HTERT RPE-1 (cell line): ENCODE data around the gene CSNK2B.

ENCODE experiments used
- in situ Hi-C: fragments of 300-500 bp; cut with MboI; formaldehyde crosslinking; loops from 4 replicates; pipeline ENCODE4 v1.14.3; 2020; ENCODE audit warnings: low sequenced_read_pairs

The CSNK2B gene

DNA sequence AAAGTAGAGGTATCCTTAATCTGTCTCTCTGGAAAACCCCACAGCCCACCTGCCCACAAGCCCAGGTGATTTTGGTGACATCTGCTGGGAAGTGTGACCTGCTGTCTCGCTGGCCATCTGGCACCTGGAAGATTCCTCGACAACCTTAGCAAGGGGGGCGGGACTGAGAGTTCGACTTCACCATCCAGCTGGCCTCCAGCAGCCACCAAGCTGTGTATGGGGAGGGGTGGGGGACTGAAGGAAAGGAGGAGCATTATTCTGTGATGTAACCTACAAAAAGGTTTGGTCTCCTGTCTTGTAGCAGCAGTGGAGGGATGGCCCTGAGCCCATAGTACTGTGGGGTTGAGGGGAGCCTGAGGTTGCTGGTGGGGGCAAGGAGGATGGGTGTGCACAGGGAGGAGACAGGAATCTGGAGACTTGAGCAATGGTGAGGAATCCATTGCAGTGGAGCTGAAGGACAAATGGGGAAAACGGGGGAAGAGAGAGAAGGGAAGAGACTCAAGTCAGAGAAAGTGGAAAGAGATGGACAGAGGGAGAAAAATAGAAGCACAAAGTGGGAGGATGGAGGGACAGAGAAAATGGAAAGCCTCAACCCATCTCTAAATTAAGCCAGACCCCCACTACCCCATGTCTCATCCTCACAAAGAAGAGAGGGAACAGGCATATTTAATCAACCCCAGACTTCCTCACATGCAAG, 44.8 kb downstream of the CSNK2B start:
- in situ Hi-C loops: no loop called here

DNA sequence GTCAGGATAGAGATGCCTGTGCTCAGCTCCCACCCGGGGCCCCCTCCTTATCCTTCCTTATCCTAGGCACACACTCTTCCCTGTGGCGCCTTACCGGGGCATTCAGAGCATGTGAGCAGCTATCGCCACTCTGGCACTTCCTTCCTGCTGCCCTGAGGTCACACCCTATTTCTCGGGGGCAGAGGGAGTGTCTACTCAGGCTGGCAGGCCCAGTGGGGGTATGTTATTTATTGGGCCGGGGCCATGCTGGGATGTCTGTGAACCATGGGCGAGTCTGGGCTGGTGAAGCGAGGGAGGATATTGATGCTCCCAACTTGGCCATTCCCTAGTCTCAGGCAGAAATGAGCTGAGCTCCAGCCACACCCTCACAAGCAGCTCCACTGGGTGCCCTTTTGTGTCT, 45.4 kb downstream of the CSNK2B start:
- in situ Hi-C loops: no loop called here

DNA sequence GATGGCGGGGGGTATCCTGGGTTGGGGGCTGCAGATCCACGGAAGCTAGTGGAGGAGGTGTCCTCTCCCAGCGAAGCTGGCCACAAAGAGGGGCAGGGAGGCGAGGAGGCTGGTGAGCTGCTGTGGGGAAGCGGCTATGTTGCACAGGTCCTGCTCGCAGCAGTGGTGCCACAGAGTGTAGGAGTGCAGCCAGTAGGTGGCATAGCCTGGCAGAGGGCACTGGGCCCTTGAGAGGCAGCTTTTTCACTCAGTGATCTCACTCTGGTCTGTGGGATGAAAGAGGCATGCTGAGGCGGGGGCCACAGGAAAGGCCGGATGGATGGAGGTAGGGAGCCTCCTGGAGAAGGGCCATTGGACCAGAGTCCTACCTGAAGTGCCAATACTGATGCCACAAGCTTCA, 46.4 kb downstream of the CSNK2B start:
- in situ Hi-C loops: no loop called here

DNA sequence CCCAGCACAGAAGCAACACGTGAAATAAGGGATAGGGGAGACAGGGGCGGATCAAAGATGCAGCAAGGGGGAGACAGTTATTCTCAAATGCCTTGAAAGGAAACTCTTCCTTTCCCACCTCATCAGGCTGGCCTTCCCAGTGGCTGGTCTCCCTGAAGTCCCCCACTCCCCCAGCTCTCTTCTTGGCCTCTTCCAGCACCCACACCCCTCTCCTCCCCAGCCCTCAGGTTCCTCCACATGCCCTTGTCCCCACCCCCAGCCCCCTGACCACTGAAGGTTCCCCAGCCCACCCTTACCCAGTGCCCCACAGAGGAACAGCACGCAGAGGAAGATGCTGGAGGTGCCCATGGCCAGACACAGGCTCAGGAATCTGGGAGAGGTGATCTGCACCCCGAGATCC, 47.6 kb downstream of the CSNK2B start:
- in situ Hi-C loops: no loop called here

DNA sequence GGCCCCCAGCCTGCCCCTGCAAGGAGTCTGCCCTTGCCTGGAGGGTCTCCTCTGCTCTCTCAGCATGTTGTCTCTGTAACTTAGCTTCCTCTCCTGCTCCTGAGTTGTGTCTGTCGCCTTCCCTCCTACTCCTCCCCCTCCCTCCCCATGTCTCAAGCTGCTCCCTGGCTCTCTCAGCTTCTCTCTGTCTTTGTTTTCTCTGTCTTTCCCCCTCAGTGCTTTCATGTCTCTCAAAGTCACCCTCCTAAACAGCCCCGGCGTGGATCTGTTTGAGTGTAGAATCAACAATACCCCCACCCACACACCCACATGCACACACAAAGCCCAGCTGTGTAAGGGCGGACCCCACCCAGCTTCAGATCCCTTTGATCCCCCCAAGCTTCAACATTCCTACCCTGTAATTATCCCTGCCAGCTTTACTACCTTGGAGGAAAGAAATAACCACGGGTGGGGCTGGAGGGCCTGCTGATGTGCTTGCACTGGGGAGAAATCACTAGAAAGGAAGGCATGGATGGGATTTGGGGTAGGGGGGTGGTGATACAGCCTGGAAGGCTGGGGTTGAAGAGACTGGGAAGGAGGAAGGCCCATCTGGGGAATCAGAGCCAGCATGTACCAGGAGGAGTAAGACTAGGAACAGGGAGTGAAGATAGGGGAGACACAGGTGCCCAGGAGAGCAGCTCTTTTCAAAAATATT, 48.3 kb downstream of the CSNK2B start:
- in situ Hi-C loops: no loop called here

DNA sequence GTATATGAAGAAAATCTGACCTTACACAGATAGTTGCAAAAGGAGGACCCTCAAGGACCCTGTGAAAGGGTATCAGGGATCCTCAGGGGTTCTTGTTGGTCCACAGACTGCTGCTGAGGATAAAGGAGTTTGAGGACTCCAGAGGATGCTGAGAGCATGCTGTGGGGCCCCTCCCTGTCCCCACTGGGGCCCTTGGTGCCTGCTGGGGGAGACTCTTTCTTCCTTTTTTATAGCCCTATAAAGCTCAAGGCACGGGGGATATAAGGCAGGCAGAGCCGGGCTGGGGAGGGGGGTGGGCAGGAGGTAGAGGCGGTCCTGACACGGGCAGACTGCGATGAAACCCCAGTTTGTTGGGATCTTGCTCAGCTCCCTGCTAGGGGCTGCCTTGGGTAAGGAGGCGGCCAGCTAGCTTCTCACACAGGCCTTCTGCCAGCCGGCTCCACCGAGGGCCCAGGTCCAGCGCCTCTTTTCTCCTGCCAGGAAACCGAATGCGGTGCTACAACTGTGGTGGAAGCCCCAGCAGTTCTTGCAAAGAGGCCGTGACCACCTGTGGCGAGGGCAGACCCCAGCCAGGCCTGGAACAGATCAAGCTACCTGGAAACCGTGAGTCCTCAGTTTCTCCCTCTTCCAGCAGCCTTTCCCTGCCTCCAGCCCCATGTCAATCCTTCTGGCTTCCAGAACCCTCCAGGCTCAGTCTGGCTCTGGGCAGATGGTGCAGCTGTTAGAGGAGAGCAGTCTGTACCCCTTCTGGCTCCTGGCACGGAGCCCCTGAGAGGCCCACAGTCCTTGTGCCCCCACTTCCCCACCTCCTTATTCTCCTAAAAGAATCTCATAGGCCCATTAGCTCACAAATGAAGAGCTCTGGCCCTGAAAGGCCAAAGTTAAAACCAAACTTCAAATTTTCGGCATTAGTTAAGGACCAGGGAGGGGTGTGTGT, 49.4 kb downstream of the CSNK2B start, which contains the start of gene LY6G6D:
Gene LY6G6D, plus strand, starts transcription at position 327 of the 937 bp plus-strand sequence. Its CDS starts 8 bp downstream, at position 335.
- in situ Hi-C loops: no loop called here

DNA sequence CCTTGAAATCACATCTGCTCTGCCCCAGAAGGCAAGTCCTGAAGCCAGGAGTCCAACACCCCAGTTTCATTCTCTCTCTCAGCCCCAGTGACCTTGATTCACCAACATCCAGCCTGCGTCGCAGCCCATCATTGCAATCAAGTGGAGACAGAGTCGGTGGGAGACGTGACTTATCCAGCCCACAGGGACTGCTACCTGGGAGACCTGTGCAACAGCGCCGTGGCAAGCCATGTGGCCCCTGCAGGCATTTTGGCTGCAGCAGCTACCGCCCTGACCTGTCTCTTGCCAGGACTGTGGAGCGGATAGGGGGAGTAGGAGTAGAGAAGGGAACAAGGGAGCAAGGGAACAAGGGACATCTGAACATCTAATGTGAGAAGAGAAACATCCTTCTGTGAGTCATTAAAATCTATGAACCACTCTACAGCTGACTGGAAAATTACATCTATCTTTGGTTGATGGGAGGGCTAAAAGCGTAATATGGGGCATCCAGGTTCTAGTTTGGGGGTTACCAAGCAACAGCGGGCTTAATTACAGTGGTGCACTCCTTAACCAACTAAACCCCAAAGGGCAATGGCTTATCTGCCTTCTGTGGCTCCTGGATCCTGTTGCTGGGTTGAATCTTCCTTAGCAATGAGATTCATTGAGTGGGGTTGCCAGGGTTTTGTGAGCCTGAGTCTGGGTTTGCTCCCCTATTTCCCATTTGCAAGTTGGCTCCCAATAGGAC, 51.8 kb downstream of the CSNK2B start:
- in situ Hi-C loops: no loop called here

DNA sequence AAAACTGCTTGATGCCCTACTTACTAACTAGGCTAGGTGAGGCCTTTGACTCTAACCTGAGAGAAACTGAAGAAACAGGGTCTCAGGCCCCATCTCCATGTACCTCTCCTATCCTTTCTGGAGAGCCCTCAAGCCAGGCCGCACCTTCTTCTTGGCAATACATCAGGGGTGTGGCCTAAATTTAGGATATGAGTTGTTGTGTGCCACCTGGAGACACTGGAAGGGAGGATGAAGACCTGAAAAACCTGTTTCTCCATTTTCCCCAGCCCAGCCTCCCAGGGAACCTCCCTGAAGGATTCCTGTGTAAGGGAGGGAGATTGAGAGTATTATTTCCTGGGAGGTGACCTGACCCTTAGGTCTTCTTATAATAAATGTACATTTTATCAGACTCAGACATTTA, 52.4 kb downstream of the CSNK2B start:
- in situ Hi-C loops: no loop called here

DNA sequence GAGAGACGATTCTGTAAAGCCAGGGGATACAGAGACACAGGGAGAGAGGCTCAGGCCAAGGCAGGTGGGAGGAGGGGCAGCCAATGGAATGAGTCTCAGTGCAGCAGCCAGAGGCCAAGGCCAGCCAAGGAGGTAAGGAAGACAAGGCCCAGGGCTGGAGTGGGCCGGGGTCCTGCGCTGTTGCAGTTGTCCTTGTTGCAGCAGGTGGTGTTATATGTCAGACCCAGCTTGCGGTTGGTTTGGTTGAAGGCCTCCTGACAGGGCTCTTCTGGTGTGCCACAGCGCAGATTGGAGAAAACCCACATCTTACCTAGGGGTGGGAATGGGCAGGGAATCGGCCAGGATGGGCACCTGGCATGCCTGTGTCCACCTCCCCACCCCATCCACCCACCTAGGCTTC, 53.1 kb downstream of the CSNK2B start:
- in situ Hi-C loops: no loop called here
